HL-60 (cell line): Measurements from ENCODE around the gene AKR1C2.
"Not testable (repeated sequence)": the region's sequence is repeated elsewhere in the genome, so short reads cannot be mapped to it uniquely, and the experiment has no call there.

ENCODE experiments used
- GABPA ChIP-seq: IDR thresholded peaks from 2 replicates; pipeline ENCODE4 v1.6.1; 2012; ENCODE audit warnings: low read depth
- POLR2AphosphoS5 ChIP-seq: IDR thresholded peaks from 2 replicates; pipeline ENCODE4 v1.6.1; 2012; ENCODE audit warnings: low read depth
- TF ChIP-seq, protein P1 (sequence below): IDR thresholded peaks from one replicate; pipeline ENCODE4 v1.5.1; 2011; ENCODE audit warnings: low read length, control low read depth, inconsistent platforms; ENCODE audit not compliant: insufficient read depth
- TF ChIP-seq, protein P2 (sequence below): IDR thresholded peaks from 2 replicates; pipeline ENCODE4 v1.6.1; 2012; ENCODE audit warnings: low read depth; ENCODE audit not compliant: insufficient replicate concordance

DNA sequence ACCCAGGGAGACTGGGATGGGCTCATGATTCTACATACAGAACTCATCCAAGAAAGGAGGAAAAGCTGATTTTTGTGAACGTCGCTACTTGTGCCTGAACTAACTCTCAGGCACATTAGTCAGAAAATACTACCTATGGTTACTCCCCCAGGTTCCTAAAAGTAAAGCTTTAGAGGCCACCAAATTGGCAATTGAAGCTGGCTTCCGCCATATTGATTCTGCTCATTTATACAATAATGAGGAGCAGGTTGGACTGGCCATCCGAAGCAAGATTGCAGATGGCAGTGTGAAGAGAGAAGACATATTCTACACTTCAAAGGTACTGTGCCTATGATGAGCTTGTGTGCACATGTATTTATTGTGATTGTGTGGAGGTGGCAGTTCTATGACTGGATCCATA, 37.9 kb downstream of the AKR1C2 start:
- TF ChIP-seq, protein P1, sequence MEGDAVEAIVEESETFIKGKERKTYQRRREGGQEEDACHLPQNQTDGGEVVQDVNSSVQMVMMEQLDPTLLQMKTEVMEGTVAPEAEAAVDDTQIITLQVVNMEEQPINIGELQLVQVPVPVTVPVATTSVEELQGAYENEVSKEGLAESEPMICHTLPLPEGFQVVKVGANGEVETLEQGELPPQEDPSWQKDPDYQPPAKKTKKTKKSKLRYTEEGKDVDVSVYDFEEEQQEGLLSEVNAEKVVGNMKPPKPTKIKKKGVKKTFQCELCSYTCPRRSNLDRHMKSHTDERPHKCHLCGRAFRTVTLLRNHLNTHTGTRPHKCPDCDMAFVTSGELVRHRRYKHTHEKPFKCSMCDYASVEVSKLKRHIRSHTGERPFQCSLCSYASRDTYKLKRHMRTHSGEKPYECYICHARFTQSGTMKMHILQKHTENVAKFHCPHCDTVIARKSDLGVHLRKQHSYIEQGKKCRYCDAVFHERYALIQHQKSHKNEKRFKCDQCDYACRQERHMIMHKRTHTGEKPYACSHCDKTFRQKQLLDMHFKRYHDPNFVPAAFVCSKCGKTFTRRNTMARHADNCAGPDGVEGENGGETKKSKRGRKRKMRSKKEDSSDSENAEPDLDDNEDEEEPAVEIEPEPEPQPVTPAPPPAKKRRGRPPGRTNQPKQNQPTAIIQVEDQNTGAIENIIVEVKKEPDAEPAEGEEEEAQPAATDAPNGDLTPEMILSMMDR: not testable (repeated sequence)
- TF ChIP-seq, protein P2, sequence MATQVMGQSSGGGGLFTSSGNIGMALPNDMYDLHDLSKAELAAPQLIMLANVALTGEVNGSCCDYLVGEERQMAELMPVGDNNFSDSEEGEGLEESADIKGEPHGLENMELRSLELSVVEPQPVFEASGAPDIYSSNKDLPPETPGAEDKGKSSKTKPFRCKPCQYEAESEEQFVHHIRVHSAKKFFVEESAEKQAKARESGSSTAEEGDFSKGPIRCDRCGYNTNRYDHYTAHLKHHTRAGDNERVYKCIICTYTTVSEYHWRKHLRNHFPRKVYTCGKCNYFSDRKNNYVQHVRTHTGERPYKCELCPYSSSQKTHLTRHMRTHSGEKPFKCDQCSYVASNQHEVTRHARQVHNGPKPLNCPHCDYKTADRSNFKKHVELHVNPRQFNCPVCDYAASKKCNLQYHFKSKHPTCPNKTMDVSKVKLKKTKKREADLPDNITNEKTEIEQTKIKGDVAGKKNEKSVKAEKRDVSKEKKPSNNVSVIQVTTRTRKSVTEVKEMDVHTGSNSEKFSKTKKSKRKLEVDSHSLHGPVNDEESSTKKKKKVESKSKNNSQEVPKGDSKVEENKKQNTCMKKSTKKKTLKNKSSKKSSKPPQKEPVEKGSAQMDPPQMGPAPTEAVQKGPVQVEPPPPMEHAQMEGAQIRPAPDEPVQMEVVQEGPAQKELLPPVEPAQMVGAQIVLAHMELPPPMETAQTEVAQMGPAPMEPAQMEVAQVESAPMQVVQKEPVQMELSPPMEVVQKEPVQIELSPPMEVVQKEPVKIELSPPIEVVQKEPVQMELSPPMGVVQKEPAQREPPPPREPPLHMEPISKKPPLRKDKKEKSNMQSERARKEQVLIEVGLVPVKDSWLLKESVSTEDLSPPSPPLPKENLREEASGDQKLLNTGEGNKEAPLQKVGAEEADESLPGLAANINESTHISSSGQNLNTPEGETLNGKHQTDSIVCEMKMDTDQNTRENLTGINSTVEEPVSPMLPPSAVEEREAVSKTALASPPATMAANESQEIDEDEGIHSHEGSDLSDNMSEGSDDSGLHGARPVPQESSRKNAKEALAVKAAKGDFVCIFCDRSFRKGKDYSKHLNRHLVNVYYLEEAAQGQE: not testable (repeated sequence)
- TF ChIP-seq POLR2AphosphoS5, GABPA: not testable (repeated sequence)
